Smooth muscle cell (in vitro differentiated cells): ENCODE measurements around the gene ZNF205. TPM values are rescaled to one million over a fixed set of nuclear protein-coding genes. Genes with fewer than 3 reads are reported as not detected.

Experiments
- DNase-seq: peaks from one replicate; lab custom pipeline; 2025; ENCODE audit not compliant: unreplicated experiment; lab: John Stamatoyannopoulos, UW
- H2AFZ ChIP-seq: fragments of 200-600 bp; sonication (generic); 2 replicates; pipeline ENCODE4 v1.6.0; 2016; ENCODE audit warnings: antibody characterized with exemption, low read depth, mild to moderate bottlenecking
- H3F3A ChIP-seq: fragments of 200-600 bp; sonication (generic); 2 replicates; pipeline ENCODE4 v1.6.0; 2017; ENCODE audit warnings: antibody characterized with exemption, low read depth
- H3K27ac ChIP-seq: fragments of 200-600 bp; sonication (generic); 2 replicates; pipeline ENCODE4 v1.5.1; 2016; ENCODE audit warnings: low read depth, mild to moderate bottlenecking
- H3K27me3 ChIP-seq: fragments of 200-600 bp; sonication (generic); 2 replicates; pipeline ENCODE4 v1.6.1; 2016; ENCODE audit warnings: low read depth, mild to moderate bottlenecking
- H3K36me3 ChIP-seq: fragments of 200-600 bp; sonication (generic); 2 replicates; pipeline ENCODE4 v1.5.1; 2016; ENCODE audit warnings: low read depth
- H3K4me1 ChIP-seq: fragments of 200-600 bp; sonication (generic); 2 replicates; pipeline ENCODE4 v1.5.1; 2016; ENCODE audit warnings: low read depth
- H3K4me2 ChIP-seq: fragments of 200-600 bp; sonication (generic); 2 replicates; pipeline ENCODE4 v1.6.0; 2016; ENCODE audit warnings: mild to moderate bottlenecking
- H3K4me3 ChIP-seq: fragments of 200-600 bp; sonication (generic); 2 replicates; pipeline ENCODE4 v1.5.1; 2016; ENCODE audit warnings: mild to moderate bottlenecking
- H3K79me2 ChIP-seq: fragments of 200-600 bp; sonication (generic); 2 replicates; pipeline ENCODE4 v1.6.0; 2016; ENCODE audit warnings: low read depth, mild to moderate bottlenecking
- H3K9ac ChIP-seq: fragments of 200-600 bp; sonication (generic); 2 replicates; pipeline ENCODE4 v1.6.0; 2016; ENCODE audit warnings: low read depth
- H3K9me3 ChIP-seq: fragments of 200-600 bp; sonication (generic); replicated peaks from 2 replicates; pipeline ENCODE4 v1.5.1; 2016; ENCODE audit warnings: low read depth
- H4K20me1 ChIP-seq: fragments of 200-600 bp; sonication (generic); 2 replicates; pipeline ENCODE4 v1.6.0; 2016; ENCODE audit warnings: low read depth
- whole genome bisulfite sequencing: methylation state at CpG from one replicate; pipeline ENCODE4 v1.1.7; 2016; ENCODE audit warnings: low lambda C conversion rate; 5-methylcytosine and 5-hydroxymethylcytosine counted together
- polyA plus RNA-seq: library from polyadenylated mRNA; unstranded; fragments of >200 nt; fragmentation: Nextera tagmentation; extraction: Ambion mirVana; gene quantifications from 2 replicates; pipeline ENCODE4 v1.2.1, GENCODE V29; 2016
- total RNA-seq: library from RNA; depleted of rRNA; stranded (reverse); fragments of >200 nt; gene quantifications from 2 replicates; pipeline ENCODE4 v1.2.3, GENCODE V29; 2014
- TF ChIP-seq, protein P1 (sequence below): fragments of 200-600 bp; sonication (generic); IDR thresholded peaks from 2 replicates; pipeline ENCODE4 v1.5.1; 2017; ENCODE audit warnings: borderline replicate concordance, mild to moderate bottlenecking, antibody characterized with exemption; ENCODE audit not compliant: insufficient read depth, poor library complexity, severe bottlenecking

ZNF205 gene
- total and polyA plus RNA-seq, 2 experiments from 2014 or later, result 7.2 to 11.9 TPM

DNA sequence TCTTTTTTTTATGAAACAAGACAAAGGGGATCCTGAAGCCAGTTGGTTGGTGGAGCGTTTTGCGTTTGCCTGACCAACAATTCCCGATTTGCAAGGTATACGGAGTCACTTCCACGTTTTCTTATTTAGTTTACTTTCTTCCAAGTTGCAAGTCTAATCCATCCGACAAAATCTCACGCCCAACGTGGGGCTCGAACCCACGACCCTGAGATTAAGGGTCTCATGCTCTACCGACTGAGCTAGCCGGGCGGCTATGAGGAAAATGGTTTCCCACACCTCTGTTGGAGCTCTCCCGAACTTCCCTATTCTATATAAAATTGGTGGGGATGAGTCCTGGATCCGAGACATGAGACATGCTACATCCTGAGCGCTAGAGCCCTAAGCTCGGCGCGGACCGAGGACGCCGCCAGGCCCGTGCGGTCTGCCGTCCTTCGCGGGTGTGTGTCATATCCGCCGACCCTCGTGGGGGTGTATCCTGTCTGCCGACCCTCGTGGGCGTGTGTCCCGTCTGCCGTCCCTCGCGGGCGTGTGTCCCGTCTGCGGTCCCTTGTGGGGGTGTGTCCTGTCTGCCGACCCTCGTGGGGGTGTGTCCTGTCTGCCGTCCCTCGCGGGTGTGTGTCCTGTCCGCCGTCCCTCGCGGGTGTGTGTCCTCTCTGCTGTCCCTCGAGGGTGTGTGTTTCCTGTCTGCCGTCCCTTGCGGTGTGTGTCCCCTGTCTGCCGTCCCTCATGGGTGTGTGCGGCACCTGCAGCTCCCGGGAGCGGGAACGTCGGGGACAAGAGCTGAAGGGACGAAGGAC is 45.0 kb downstream of the ZNF205 start:
- Histone ChIP-seq H3K4me3 (peak overlapping the region; percentile 72), H3K27me3 (no peaks in the 10 kb centered on the region), H3K4me1 (no peaks in the 10 kb centered on the region), H3K9me3 (no peaks in the 10 kb centered on the region), H4K20me1 (no peaks in the 10 kb centered on the region), H3K4me2 (peak overlapping the region; percentile 95), H3K9ac (peak overlapping the region; percentile 52), H2AFZ (peak overlapping the region; percentile 95), H3K36me3 (no peaks in the 10 kb centered on the region), H3K27ac (peak overlapping the region; percentile 60), H3F3A (peaks cover 33% of the 10 kb centered on the region), H3K79me2 (no peaks in the 10 kb centered on the region)
- WGBS, result 1% methylated on average over 44 of the region's 59 CpGs
- peak; percentile 73 for DNase-seq
- TF ChIP-seq, protein P1, sequence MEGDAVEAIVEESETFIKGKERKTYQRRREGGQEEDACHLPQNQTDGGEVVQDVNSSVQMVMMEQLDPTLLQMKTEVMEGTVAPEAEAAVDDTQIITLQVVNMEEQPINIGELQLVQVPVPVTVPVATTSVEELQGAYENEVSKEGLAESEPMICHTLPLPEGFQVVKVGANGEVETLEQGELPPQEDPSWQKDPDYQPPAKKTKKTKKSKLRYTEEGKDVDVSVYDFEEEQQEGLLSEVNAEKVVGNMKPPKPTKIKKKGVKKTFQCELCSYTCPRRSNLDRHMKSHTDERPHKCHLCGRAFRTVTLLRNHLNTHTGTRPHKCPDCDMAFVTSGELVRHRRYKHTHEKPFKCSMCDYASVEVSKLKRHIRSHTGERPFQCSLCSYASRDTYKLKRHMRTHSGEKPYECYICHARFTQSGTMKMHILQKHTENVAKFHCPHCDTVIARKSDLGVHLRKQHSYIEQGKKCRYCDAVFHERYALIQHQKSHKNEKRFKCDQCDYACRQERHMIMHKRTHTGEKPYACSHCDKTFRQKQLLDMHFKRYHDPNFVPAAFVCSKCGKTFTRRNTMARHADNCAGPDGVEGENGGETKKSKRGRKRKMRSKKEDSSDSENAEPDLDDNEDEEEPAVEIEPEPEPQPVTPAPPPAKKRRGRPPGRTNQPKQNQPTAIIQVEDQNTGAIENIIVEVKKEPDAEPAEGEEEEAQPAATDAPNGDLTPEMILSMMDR, result no peak

DNA sequence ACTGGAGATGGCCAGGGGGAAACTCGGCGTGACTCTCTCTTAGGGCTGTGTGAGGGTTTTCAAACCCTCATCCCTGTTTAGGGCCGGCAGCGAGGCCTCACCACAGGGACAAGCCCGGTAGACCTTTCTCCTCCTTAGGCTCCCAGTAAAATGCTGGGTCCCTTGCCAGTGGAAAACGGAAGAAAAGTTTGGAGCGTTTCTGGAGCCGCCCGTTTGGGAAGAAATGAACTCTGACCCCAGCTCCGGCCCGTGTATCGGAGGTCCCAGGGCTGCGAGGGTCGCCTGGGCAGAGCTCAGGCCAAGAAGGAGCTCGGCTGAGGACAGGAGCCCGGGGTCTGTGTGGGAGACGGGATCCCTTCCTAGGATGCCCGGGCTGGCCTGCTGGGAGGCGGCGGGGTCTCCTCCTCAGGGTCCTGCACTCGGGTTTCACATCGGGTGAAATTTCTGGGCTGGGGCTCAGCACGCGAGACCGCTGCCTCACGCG is 45.7 kb downstream of the ZNF205 start:
- Histone ChIP-seq H3K4me3 (peak overlapping the region; percentile 72), H3F3A (peaks cover 28% of the 10 kb centered on the region), H4K20me1 (no peaks in the 10 kb centered on the region), H3K79me2 (no peaks in the 10 kb centered on the region), H2AFZ (peak overlapping the region; percentile 95), H3K27me3 (no peaks in the 10 kb centered on the region), H3K4me2 (peak overlapping the region; percentile 95), H3K9me3 (no peaks in the 10 kb centered on the region), H3K9ac (peak overlapping the region; percentile 52), H3K27ac (peak overlapping the region; percentile 60), H3K36me3 (no peaks in the 10 kb centered on the region), H3K4me1 (no peaks in the 10 kb centered on the region)
- TF ChIP-seq, protein P1, result no peak
- DNase-seq, result no peak
- under 1% methylated on average over 27 of the region's 27 CpGs for WGBS

DNA sequence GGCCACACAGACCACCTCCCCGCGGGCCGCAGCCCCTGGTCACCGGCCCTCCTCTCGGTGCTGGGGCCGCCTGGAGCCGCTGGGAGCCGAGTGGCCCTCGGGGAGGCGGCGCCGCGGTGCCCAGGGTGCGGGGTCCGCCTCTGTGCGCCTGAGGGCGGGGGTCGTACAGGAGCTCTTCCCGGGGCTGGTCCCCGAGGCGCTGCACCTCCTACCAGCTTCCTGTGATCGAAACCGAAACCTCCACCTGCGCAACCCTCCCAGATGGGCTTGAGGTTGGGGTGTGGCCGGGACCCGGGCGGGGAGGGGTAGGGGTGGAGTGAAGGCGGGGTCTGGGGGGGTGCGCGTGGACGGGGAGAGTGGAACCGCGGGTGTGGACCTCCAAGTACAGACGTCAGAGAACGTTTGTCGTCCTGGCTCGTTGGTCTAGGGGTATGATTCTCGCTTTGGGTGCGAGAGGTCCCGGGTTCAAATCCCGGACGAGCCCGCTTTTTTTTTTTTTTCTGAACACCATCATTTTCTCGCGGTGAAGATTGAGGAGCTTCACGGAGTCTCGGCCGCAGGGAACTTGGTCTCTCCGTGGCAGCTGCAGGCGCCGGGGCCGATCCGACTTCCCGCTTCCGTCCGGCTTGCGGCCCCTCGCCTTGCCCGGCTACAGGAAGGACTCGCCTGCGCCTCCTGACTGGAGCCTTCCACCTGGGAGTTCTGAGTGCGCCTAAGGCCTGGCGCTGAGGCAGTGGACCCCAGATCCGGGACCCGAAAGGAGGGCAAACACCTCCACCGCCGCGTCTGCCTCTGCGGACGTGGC is 46.3 kb downstream of the ZNF205 start:
- peak overlapping the region; percentile 72 for H3K4me3 ChIP-seq
- peak overlapping the region; percentile 60 for H3K27ac ChIP-seq
- peak overlapping the region; percentile 73 for H3K9ac ChIP-seq
- H3K79me2 ChIP-seq, result no peaks in the 10 kb centered on the region
- H3K4me2 ChIP-seq, result peak overlapping the region; percentile 95
- H3F3A ChIP-seq, result peaks cover 24% of the 10 kb centered on the region
- under 1% methylated on average over 67 of the region's 70 CpGs for WGBS
- H2AFZ ChIP-seq, result peak overlapping the region; percentile 95
- TF ChIP-seq, protein P1, result no peak
- H3K36me3 ChIP-seq, result no peaks in the 10 kb centered on the region
- H3K9me3 ChIP-seq, result no peaks in the 10 kb centered on the region
- H3K27me3 ChIP-seq, result no peaks in the 10 kb centered on the region
- no peaks in the 10 kb centered on the region for H4K20me1 ChIP-seq
- H3K4me1 ChIP-seq, result no peaks in the 10 kb centered on the region
- peak; percentile 73 for DNase-seq
